ENCODE results near the gene ASS1.
A peak's percentile ranks its signal among the peaks of the same experiment; 100 is the strongest.

Gene ASS1

GRCh38 chr9:130459941-130460669 lies 15.3 kb downstream of the ASS1 start:
- Histone ChIP-seq H3K27ac (no peak overlapping the region), H3K4me1 (ENCODE audit: control insufficient read depth in 1 of 2, insufficient read depth in 1 of 2, low read depth in 1 of 2, low read length in 1 of 2) (no peaks in the 10 kb centered on the region), H3K27me3 (peaks cover 58% of the 10 kb centered on the region), H3K4me3 (ENCODE audit: low read depth in 1 of 2, low read length in 1 of 2) (no peak overlapping the region), H3K9me3 (no peaks in the 10 kb centered on the region), H3K36me3 (no peaks in the 10 kb centered on the region)
- no peak for TF ChIP-seq CTCF (IDR thresholded peaks at IDR 0.05)

- Histone ChIP-seq H3K4me1 (ENCODE audit: control insufficient read depth in 1 of 2, insufficient read depth in 1 of 2, low read depth in 1 of 2, low read length in 1 of 2) (no peaks in the 10 kb centered on the region), H3K9me3 (no peaks in the 10 kb centered on the region), H3K27me3 (peaks cover 65% of the 10 kb centered on the region), H3K27ac (no peak overlapping the region), H3K36me3 (no peaks in the 10 kb centered on the region), H3K4me3 (ENCODE audit: low read depth in 1 of 2, low read length in 1 of 2) (no peak overlapping the region)
- peak; percentile 63 for TF ChIP-seq CTCF (IDR thresholded peaks at IDR 0.05)
These were observed 16.5 kb downstream of the ASS1 start for GRCh38 chr9:130461218-130461630.

- H3K36me3 ChIP-seq = no peaks in the 10 kb centered on the region
- H3K4me3 ChIP-seq (ENCODE audit: low read depth in 1 of 2, low read length in 1 of 2) = no peak overlapping the region
- H3K4me1 ChIP-seq (ENCODE audit: control insufficient read depth in 1 of 2, insufficient read depth in 1 of 2, low read depth in 1 of 2, low read length in 1 of 2) = no peaks in the 10 kb centered on the region
- H3K27me3 ChIP-seq = peaks cover 70% of the 10 kb centered on the region
- no peak for TF ChIP-seq CTCF (IDR thresholded peaks at IDR 0.05)
- no peak overlapping the region for H3K27ac ChIP-seq
- H3K9me3 ChIP-seq = no peaks in the 10 kb centered on the region
These were observed 17.0 kb downstream of the ASS1 start for GRCh38 chr9:130461731-130462130.

GRCh38 chr9:130462685-130463540 lies 18.2 kb downstream of the ASS1 start:
- H3K27ac ChIP-seq = no peak overlapping the region
- H3K36me3 ChIP-seq = no peaks in the 10 kb centered on the region
- H3K4me1 ChIP-seq (ENCODE audit: control insufficient read depth in 1 of 2, insufficient read depth in 1 of 2, low read depth in 1 of 2, low read length in 1 of 2) = no peaks in the 10 kb centered on the region
- no peak for TF ChIP-seq CTCF (IDR thresholded peaks at IDR 0.05)
- no peaks in the 10 kb centered on the region for H3K9me3 ChIP-seq
- peaks cover 77% of the 10 kb centered on the region for H3K27me3 ChIP-seq
- H3K4me3 ChIP-seq (ENCODE audit: low read depth in 1 of 2, low read length in 1 of 2) = no peak overlapping the region

- no peaks in the 10 kb centered on the region for H3K36me3 ChIP-seq
- H3K4me3 ChIP-seq (ENCODE audit: low read depth in 1 of 2, low read length in 1 of 2) = no peak overlapping the region
- H3K4me1 ChIP-seq (ENCODE audit: control insufficient read depth in 1 of 2, insufficient read depth in 1 of 2, low read depth in 1 of 2, low read length in 1 of 2) = no peaks in the 10 kb centered on the region
- H3K27ac ChIP-seq = no peak overlapping the region
- no peaks in the 10 kb centered on the region for H3K9me3 ChIP-seq
- peaks cover 80% of the 10 kb centered on the region for H3K27me3 ChIP-seq
- no peak for TF ChIP-seq CTCF (IDR thresholded peaks at IDR 0.05)
These were observed 19.3 kb downstream of the ASS1 start for GRCh38 chr9:130463763-130464745.
